ENCODE measurements around the gene PTAR1. TPM values are rescaled to one million over a fixed set of nuclear protein-coding genes. Genes with fewer than 3 reads are reported as not detected.

The PTAR1 gene, protein sequence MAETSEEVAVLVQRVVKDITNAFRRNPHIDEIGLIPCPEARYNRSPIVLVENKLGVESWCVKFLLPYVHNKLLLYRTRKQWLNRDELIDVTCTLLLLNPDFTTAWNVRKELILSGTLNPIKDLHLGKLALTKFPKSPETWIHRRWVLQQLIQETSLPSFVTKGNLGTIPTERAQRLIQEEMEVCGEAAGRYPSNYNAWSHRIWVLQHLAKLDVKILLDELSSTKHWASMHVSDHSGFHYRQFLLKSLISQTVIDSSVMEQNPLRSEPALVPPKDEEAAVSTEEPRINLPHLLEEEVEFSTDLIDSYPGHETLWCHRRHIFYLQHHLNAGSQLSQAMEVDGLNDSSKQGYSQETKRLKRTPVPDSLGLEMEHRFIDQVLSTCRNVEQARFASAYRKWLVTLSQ
- total RNA-seq: 100 to 1,000 TPM in 1 of 7 donors, 10 to 100 TPM in 6; 46.4 to 122 (median 59.2) TPM
- 1 to 10 TPM; 6.3 to 7.7 (median 6.5) TPM for polyA plus RNA-seq
- long read RNA-seq, donor 1, partial matches to known transcripts: 0 of 4 reads
- long read RNA-seq, donor 1, other reads (novel, unspliced or antisense): 0 of 4 reads
- long read RNA-seq, donor 2, partial matches to known transcripts: 0 of 1 reads
- long read RNA-seq, donor 2, other reads (novel, unspliced or antisense): 0 of 1 reads

DNA sequence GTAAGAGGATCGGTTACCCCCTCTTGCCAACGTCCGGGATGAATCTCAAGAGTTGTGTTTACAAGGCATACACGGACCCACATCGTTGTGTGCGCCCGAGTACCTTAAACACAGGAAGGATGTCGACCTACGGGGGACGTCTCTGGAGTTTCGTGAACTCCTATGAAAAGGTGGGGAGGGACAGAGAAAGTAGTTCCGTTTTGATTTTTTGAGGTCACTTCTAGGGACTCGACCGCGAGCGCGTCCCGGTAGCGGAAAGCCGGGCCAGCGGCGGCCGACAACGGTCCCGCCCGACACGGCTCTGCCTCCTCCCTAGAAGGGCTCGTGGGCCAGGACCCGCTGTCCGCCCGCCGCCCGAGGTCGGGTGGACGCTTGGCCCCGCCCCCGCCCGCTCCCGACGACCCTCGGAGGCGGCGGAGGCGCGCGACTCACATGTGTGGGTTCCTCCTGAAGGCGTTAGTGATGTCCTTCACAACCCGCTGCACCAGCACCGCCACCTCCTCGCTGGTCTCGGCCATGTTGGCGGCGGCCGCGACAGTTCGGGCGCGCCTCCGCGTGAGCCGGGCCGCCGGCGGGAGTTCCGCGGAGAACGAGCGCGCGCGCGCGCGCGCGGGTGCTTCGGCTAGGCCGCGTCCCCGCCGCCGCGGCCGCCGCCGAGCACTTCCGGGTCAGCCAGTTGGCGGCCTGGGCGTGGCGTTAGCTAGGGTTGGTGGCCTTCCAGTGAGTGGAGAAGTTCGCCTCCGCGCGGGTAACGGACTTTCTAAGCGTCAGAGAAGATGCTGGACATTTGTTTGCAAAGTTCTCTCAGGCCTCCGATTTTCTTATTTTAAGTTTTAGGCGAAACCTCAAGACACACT is at the start of gene PTAR1:
Gene PTAR1, minus strand, starts transcription at position 591 of the 857 bp plus-strand sequence. Its CDS starts 73 bp downstream, at position 518.
- intact Hi-C loops (cut with DNase I; ENCODE audit: low total_unique reads): no loop called here
- H3K4me1 ChIP-seq: peaks cover 11 to 49% (median 32%) of the 10 kb centered on the region in 6 donors
- TF ChIP-seq POLR2A (IDR thresholded peaks at IDR 0.05): peak in 2 of 3 donors; percentile 62 to 69
- no peak for TF ChIP-seq CTCF (IDR thresholded peaks at IDR 0.05 in 8 of 11, conservative IDR thresholded peaks at IDR 0.05 in 3 of 11)
- peak; percentile 83 to 89 (median 89) for TF ChIP-seq POLR2AphosphoS5 (IDR thresholded peaks at IDR 0.05)
- H3K4me3 ChIP-seq: peak within 1 kb of the TSS; percentile 66 to 97 (median 78)
- 1% methylated on average over 47 to 98 of the region's 98 CpGs for WGBS, 5 donors
- H3K27me3 ChIP-seq (replicated peaks in 1 of 7): no peaks in the 10 kb centered on the region
- peak; percentile 97 for DNase-seq
- no peaks in the 10 kb centered on the region for H3K9me3 ChIP-seq
- H3K27ac ChIP-seq: peak within 1 kb of the TSS; percentile 92 to 100 (median 98)
- H3K36me3 ChIP-seq: no peaks in the 10 kb centered on the region

GRCh38 chr9:69809304-69809863 is 49.6 kb upstream of the PTAR1 start:
- 63 to 72% (median 65%) methylated on average over 8 of the region's 8 CpGs for WGBS, 5 donors
- H3K36me3 ChIP-seq: no peaks in the 10 kb centered on the region
- intact Hi-C loops (cut with DNase I; ENCODE audit: low total_unique reads): no loop called here
- H3K27me3 ChIP-seq (replicated peaks in 1 of 7): peaks cover 0 to 5% (median 0%) of the 10 kb centered on the region in 7 donors
- no peaks in the 10 kb centered on the region for H3K9me3 ChIP-seq
- TF ChIP-seq POLR2AphosphoS5 (IDR thresholded peaks at IDR 0.05) (no peak), POLR2A (IDR thresholded peaks at IDR 0.05) (no peak), CTCF (IDR thresholded peaks at IDR 0.05 in 8 of 11, conservative IDR thresholded peaks at IDR 0.05 in 3 of 11) (no peak)
- H3K4me3 ChIP-seq: no peak overlapping the region
- H3K27ac ChIP-seq: no peak overlapping the region
- no peak for DNase-seq
- no peaks in the 10 kb centered on the region for H3K4me1 ChIP-seq

- Histone ChIP-seq H3K9me3 (no peaks in the 10 kb centered on the region), H3K27me3 (replicated peaks in 1 of 7) (no peaks in the 10 kb centered on the region), H3K4me3 (no peak overlapping the region), H3K27ac (peak overlapping the region in 4 of 8 donors; percentile 4 to 55 (median 28)), H3K4me1 (no peaks in the 10 kb centered on the region), H3K36me3 (no peaks in the 10 kb centered on the region)
- TF ChIP-seq POLR2A (IDR thresholded peaks at IDR 0.05) (no peak), CTCF (IDR thresholded peaks at IDR 0.05 in 8 of 11, conservative IDR thresholded peaks at IDR 0.05 in 3 of 11) (no peak), POLR2AphosphoS5 (IDR thresholded peaks at IDR 0.05) (no peak)
- WGBS, 5 donors: 46 to 68% (median 52%) methylated on average over 6 of the region's 6 CpGs
- intact Hi-C loops (cut with DNase I; ENCODE audit: low total_unique reads): no loop called here
- DNase-seq: no peak
Measured at GRCh38 chr9:69806627-69807026, 46.8 kb upstream of the PTAR1 start.
